Activated CD4-positive, alpha-beta T cell treated with anti-CD3 and anti-CD28 coated beads for 1 hour (primary cell): Measurements from ENCODE around the gene YJU2.
A peak's percentile ranks its signal among the peaks of the same experiment; 100 is the strongest.

Experiments used
- DNase-seq: peaks from one replicate; pipeline ENCODE4 v3.0.0-alpha.2; 2020

YJU2 gene

GRCh38 chr19:4301590-4302242 is 54.8 kb downstream of the YJU2 start:
- no peak for DNase-seq

DNA sequence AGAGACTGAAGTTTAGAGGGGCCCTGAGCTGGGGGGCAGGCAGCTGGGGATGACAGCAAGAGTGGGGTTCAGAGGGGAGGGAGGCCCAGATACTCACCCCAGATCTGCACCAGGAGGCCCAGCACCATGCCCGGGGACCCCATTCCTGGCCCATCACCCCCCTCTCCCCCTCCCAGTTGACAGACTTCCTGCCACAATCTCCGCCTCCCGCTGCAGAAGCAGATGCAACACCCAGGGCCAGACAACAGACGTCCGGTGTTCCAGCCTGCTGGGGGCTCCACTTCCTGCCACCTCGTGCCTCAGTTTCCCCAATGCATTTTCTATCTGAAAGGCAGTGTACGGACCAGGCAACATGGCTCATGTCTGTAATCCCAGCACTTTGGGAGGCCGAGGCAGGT is 55.4 kb downstream of the YJU2 start, which contains the start of gene TMIGD2:
Gene TMIGD2, minus strand, starts transcription at position 147 of the 398 bp plus-strand sequence. Its CDS starts 4 bp downstream, at position 143.
- no peak for DNase-seq

GRCh38 chr19:4303819-4304537 is 57.1 kb downstream of the YJU2 start:
- no peak for DNase-seq

- peak; percentile 54 for DNase-seq
Observed at GRCh38 chr19:4304538-4305256, 57.8 kb downstream of the YJU2 start, which contains the start of gene FSD1. Gene FSD1 (plus strand): TSS chr19:4304598. CDS start chr19:4304747, 149 bp downstream.

DNA sequence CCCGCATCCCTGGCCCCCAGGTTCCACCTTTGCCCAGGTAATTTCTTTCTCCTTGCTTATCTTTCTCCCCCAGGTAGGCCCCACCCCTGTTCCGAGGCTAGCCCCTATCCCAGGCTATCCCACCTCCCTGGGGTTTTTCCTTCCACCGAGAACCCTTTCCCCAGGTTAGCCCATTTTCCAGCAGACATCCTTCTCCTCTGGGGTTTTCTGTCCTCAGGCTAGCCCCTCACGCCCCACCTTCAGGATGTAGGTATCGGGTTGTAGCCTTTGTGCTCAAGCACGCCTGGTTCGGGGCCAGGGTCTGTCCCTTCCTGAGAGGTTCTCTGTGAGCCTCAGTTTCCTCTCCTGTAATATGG is 58.4 kb downstream of the YJU2 start:
- DNase-seq, result no peak

DNA sequence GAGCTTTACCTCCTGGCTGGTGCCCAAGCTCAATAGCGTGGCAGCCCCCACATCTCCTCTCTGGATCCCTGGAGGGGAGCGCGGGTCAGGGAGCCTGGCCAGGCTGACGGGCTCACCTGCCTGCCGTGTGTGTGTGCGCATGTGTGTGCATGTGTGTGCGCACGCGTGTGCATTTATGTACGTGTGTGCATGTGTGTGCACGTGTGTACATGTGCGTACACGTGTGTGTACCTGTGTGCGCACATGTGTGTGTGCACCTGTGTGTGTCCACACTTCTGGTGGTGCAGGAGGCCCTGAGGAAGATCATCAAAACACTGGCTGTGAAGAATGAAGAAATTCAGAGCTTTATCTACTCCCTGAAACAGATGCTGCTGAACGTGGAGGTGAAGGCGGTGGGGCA is 58.8 kb downstream of the YJU2 start:
- DNase-seq, result no peak

DNA sequence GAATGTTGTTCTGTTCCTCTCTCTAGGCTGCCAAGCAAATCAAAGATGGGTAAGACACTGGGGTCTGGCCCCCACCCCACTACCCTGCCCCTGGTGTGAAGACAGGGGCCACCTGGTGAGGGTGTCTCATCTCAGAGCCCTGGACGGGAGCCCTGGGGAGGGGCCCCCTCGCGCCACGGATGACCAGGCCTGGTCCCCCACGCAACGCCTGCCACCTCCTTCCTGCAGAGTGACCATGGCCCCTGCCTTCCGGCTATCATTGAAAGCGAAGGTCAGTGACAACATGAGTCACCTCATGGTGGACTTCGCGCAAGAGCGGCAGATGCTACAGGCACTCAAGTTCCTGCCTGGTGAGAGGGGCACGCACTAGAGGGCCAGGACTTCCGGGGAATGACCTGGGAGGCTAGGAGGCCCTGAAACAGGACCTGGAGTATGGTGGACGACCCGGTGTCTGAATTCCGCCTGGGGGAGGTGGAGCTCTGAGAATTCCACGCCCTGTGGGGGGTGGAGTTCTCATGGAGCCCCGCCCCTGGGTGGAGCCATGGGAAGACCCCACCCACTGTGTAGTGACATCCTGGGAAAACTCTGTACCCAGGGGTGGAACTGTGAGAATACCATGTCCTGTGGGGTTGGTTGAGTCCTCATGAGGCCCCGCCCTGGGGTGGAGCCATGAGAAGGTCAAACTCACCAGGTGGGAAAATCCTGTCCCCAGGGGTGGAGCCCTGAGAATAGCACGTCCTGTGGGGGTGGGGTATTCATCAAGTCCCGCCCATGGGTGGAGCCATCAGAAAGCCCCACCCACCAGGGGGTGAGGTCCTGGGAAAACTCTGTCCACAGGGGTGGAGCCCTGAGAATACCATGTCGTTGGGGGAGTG is 63.6 kb downstream of the YJU2 start:
- no peak for DNase-seq

DNA sequence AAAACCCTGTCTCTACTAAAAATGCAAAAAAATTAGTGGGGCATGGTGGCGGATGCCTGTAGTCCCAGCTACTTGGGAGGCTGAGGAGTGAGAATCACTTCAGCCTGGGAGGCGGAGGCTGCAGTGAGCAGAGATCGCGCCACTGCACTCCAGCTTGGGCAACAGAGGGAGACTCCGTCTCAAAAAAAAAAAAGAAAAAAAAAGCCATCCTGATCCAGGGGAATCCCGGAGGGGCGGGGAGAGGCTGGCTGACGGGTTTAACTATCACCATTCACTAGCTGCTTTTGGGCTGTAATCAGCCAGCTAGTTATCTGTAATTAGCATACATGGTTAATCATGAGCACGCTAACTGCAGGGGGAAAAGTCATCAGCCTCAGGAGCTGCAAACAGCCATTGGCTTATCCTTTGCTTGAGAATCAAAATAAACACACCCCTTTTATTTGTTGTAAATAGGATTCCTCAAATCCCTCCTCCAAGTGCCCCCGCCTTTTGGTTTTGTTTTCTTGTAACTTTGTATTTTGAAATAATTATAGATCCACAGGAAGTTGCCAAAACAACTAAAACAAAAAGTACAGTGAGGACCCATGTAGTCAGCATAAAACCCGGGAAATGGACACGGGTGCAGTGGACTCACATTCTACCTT is 67.1 kb downstream of the YJU2 start:
- no peak for DNase-seq

DNA sequence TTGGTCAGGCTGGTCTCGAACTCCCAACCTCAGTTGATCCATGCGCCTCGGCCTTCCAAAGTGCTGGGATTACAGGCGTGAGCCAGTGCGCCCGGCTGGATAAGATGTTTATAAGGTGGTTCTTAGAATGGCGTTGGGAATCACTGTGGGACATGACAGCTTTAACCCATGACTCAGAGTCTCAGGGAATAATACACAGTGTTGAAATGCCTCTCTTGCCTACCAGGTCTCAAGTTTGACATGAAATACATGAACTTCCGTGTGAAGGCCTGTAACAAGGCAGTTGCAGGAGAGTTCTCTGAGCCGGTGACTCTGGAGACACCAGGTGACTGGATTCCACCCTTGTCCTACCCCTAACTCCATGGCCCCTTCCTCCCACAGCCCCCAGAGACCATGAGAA is 70.1 kb downstream of the YJU2 start:
- DNase-seq, result no peak

GRCh38 chr19:4318460-4318859 is 71.6 kb downstream of the YJU2 start:
- DNase-seq, result no peak
